HUDEP-2 (cell line): Measurements from ENCODE around the gene POGLUT2.
A peak's percentile ranks its signal among the peaks of the same experiment; 100 is the strongest.
"Not testable (repeated sequence)": the region's sequence is repeated elsewhere in the genome, so short reads cannot be mapped to it uniquely, and the experiment has no call there.

ENCODE experiments used
- DNase-seq, 76 experiments: peaks; one replicate each; lab custom pipeline; 2025; ENCODE audit not compliant: unreplicated experiment in 76 of 76; lab: John Stamatoyannopoulos, UW

POGLUT2 gene

DNA sequence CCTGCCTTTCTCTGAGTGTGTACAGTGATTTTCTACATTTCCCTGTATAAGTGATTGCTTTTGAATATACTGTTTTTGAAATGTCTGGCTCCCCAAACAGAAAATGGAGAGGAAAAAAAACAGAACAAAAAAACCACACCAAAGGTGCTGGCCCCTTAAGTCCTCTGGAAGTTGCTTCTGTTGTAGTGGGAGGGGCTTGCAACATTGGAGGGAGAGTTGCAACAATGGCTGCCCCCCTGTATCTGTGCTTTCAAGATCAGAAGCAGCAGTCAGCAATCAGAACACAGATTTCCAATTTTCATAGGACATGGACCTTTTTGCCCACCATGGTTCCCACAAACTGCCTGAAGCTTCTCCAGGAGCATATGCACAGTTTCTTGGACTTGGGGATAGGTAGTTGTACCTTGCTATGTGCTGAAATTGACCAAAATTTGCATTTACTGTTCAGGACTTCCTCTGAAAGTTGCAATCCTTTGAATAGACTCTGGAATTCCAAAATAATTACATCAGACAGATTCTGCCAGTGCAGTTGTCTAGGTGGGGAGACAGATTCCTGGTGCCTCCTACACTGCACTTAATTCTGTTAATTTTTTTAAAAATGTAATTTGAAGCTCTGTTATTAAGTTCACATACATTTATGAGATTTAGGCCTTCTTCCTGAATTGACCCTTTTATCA lies 14.0 kb upstream of the POGLUT2 start:
- no peak for DNase-seq

DNA sequence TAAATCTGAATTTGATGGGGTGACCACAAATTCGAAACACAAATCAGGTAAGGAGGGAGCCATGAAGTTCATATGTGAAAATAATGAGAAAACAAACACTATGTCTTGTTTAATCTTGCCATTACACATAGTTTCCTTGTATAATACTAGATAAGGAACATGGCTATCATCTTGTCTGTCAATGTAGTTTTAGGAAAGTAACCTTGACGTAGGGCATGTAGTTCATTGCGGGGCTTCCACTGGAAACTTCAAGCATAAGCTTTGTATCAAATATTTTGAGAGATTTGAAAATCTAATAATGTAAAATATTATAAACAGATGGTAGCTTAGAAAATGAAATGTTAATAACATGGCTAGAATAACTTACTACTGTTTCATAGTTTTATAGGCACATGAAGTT lies 8.9 kb upstream of the POGLUT2 start:
- no peak for DNase-seq

DNA sequence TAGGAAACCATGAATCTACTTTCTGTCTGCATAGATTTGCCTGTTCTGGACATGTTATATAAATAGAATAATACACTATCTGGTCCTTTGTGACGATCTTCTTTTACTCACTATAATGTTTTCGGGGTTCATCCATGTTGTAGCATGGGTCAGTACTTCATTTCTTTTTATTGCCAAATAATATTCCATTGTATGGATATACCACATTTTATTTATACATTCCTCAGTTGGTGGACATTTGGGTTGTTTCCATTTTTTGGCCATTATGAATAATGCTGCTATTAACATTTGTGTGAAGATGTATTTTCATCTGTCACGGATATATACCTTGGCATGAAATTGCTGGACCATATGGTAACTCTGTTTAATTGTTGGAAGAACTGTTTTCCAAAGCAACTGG lies 6.9 kb upstream of the POGLUT2 start:
- DNase-seq = no peak

DNA sequence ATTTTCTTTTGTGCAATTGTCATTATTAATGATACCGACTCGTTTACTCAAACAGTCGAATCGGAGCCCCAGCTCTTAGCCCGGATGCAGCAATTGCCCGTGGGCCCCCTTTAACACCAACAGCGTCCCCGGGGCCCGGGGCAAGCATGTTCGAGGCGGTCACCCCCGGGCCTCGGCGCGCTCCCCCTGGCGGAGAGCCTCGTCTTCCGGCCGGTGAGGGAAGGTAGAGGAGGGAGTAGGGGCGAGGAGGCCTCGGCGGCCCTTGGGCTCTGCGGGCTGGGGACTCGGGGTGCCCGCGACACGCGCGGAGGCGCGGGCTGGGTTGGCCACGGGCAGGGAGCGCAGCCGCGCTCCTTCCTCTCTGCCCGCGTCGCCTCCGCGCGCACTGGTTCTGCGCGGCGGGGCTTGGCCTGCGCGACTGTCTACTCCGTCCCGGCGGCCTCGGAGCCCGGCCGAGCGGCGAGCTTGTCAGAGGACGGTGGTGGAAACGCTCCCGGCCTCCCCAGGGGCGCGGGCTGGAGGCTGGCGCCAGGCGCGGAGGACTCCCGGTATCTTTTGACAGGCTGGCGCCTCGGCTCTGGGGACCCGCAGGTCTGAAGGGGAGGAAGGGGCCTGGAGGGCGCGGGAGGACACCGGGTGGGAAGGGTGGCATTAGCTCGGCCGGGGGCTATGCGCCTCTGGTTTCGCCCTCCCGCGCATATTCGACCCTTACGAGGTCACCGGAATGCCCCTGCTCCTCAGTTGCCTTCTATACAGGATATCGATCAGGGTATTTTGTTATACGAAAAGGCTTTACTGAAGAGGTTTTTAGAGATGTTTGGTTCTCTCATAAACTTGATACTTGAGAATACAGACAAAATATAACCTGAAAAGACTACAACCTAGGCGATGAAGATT lies 1.6 kb upstream of the POGLUT2 start:
- peak in 74 of 76 experiments; percentile 5 to 82 (median 70) for DNase-seq

- DNase-seq = peak in 24 of 76 experiments; percentile 19 to 78 (median 46)
These were observed 809 bp upstream of the POGLUT2 start for GRCh38 chr13:102799426-102800144.

DNA sequence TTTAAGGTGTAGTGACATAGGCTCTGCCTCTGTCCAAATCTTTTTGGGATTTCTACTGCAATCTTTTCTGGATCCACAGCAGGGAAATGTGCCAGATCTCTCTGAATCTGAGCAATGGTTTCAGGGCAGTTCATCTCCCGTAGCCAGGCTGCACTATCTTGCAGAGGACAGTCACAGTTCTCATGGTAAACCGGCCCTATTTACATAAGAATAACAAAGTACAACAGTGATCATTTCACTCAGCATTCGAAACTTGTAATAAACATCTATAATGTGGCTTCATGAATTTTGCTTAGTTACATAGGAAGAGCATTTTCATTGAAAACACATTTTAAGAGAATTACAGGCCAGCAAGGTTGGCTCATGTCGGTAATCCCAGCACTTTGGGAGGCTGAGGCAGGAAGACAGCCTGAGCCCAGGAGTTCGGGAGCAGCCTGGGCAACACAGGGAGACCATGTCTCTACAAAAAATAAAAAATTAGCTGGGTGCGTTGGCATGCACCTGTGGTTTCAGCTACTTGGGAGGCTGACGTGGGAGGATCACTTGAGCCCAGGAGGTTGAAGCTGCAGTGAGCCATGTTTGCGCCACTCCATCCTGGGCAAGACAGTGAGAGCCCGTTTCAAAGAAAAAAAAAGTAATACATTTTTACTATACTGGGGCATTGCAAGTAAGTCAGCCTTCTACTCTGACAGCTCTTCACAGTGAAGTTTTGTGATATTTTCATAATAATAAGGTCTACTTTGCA lies 5.0 kb downstream of the POGLUT2 start:
- no peak for DNase-seq

GRCh38 chr13:102792396-102792795 lies 6.4 kb downstream of the POGLUT2 start:
- DNase-seq = no peak

- no peak for DNase-seq
These were observed 10.1 kb downstream of the POGLUT2 start for GRCh38 chr13:102788683-102789082.

DNA sequence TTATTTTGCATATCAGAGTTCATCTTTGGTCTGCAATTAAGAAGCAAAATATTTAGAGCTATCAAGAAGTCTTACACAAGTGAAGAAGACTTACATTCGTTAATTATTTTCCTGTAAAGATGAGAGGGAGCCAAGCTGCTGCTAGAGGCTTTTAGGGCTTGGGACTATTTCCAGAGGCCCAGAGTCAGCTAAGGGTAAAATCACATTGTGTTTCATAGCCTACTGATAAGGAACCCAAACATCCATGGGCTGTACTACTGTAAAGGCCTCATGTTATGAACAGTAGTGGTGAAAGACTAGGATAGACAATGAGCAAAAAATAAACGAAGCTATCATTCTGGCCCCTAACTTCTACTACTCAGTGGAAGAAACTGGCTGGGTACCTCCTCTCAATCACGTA lies 14.3 kb downstream of the POGLUT2 start:
- no peak for DNase-seq

- DNase-seq = no peak
These were observed 17.2 kb downstream of the POGLUT2 start for GRCh38 chr13:102781591-102781990.

DNA sequence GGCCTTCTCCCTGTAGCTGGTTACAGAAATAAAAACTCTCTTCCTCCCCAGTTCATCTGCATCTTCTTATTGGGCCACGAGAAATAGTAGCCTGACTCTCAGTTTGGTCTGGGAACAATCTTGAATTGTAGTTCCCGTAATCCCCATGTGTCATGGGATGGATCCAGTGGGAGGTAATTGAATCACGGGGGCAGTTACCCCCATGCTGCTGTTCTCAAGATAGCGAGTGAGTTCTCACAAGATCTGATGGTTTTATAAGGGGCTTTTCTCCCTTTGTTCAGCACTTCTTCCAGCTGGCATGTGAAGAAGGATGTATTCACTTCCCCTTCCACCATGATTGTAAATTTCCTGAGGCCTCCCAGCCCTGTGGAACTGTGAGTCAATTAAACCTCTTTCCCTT lies 18.1 kb downstream of the POGLUT2 start:
- DNase-seq = not testable (repeated sequence)

DNA sequence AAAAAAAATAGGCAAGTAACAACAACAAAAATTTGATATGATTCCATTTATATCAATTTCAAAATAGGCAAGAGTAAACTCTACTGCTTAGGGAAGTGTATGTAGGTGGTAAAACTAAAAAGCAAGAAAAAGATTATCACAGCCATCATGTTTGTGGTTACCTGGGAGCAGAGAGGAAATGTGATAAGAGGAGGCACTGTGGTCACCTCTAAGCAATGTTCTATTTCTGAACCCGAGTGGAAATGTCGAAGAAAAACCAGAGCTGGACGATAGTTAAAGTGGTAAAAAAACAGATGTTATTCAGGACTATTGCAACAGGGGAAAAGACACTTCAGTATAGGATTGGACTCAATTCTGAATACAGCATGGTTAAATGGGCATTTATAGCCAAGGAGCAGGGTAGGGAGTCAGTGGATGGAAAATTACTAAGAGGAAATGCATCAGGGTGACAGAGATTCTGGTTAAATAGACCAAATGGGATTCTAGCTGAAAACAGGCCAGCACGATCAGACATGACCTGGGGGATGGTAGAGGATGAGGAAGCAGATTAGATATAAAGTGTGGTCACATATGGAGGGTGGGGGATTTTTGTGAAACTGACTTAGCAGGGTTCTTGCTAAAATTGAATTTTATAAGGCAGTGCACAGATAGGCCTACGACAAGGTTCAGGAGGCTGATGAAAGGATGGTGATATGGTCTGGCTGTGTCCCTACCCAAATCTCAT lies 19.2 kb downstream of the POGLUT2 start:
- DNase-seq = peak in 5 of 76 experiments; percentile 1 to 19 (median 2)

- DNase-seq = no peak
These were observed 21.0 kb downstream of the POGLUT2 start for GRCh38 chr13:102777736-102778135.

DNA sequence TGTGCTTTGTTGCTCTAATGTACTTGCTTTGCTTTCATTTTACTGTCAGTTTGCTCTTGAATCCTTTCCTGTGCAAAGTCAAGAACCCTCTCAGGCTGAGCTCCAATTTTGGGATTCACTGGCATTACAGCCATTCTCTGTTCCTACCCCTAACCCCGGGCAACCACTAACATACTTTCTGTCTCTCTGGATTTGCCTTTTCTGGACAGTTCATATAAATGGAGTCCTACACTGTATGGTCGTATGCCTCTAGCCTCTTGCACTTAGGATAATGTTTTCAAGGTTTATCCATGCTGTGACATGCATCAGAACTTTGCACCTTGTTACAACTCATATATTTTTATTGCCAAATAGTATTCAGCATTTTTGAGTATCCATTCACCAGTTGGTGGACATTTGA lies 22.5 kb downstream of the POGLUT2 start:
- no peak for DNase-seq

- DNase-seq = no peak
These were observed 23.9 kb downstream of the POGLUT2 start for GRCh38 chr13:102774591-102775520.

- DNase-seq = peak in 2 of 76 experiments; percentile 19 to 32
These were observed 24.6 kb downstream of the POGLUT2 start for GRCh38 chr13:102774214-102774568.

DNA sequence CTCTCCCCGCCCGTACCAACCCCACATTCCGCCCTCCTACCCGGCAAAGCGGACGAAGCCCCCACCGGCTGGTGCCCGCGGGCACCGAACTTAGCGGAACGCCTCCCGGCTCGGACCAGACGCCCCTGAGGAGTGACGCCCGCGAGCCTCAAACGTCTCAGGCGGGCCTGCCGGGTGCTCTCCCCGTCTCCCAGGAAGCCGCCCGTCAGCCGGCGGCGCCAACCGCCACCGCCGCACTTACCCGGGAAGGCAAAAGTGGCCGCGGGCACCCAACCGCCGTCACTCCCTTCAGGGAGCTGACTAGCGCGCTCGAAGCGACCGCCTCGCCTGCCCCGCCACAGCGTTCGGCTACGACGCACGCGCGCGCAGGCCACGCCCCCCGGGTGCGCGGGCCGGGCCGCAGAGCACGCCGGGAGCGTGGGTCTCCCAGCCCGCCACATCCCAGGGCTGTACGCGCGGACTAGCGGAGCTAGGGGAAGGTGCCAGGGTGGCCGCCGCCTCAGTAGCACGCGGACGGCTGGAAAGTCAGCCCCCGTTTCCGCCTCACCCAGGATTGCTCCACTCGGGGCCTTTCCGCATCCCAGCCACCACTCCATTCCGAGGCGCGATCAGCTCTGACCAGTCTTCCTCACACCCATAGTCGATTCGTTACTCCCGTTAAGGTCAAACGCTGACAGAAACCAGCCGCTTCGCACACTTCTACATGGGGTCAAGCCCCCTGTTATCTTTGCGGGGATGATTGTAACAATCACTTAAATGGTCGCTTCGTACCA lies 25.1 kb downstream of the POGLUT2 start, which contains the start of gene TEX30:
Gene TEX30, minus strand, starts transcription at position 346 of the 773 bp plus-strand sequence. CDS start 3,760 bp downstream, outside the sequence.
- peak in 74 of 76 experiments; percentile 8 to 83 (median 70) for DNase-seq

- DNase-seq = no peak
These were observed 26.7 kb downstream of the POGLUT2 start for GRCh38 chr13:102772042-102772425.
